Tibial nerve (tissue), 4 donors: ENCODE data around the gene LRRC27.

Experiments
- CTCF ChIP-seq, 5 experiments: fragments of 200-600 bp in 3 of 5; fragments of 450-650 bp in 2 of 5; sonication (generic) in 3 of 5; IDR thresholded peaks; one replicate each; pipeline ENCODE4 v1.5.1; 2016 to 2019; ENCODE audit warnings: antibody characterized with exemption in 5 of 5, mild to moderate bottlenecking in 3 of 5, moderate library complexity in 2 of 5
- EP300 ChIP-seq, 2 donors: sonication (generic); formaldehyde crosslinking; IDR thresholded peaks; one replicate each; pipeline ENCODE4 v1.6.1; 2017; ENCODE audit warnings: antibody characterized with exemption in 2 of 2, mild to moderate bottlenecking in 1 of 2
- POLR2A ChIP-seq, 2 donors: fragments of 450-650 bp; IDR thresholded peaks; one replicate each; pipeline ENCODE4 v1.6.1; 2017; ENCODE audit warnings: antibody characterized with exemption in 2 of 2, mild to moderate bottlenecking in 2 of 2, moderate library complexity in 2 of 2

- TF ChIP-seq CTCF (IDR thresholded peaks at IDR 0.05) (no peak), POLR2A (IDR thresholded peaks at IDR 0.05) (no peak), EP300 (IDR thresholded peaks at IDR 0.05) (no peak)
Observed at GRCh38 chr10:132392811-132393694, 61.1 kb downstream of the LRRC27 start.
